Common myeloid progenitor, CD34-positive (primary cell): ENCODE results near the gene PID1.

ENCODE experiments used
- CTCF ChIA-PET: fragments of 350-600 bp; sonication (Branson Sonifier 250); formaldehyde crosslinking; loops from one replicate; lab custom pipeline; 2021; ENCODE audit warnings: antibody characterized with exemption; lab: Charles Lee
- POLR2A ChIA-PET: fragments of 350-600 bp; sonication (Branson Sonifier 250); formaldehyde crosslinking; loops from one replicate; lab custom pipeline; 2021; ENCODE audit warnings: antibody characterized with exemption; lab: Charles Lee
- DNase-seq, 3 donors: peaks; one replicate each; pipeline versions ENCODE4 v3.0.0 to v3.0.0-alpha.2; 2013
- H3K27ac ChIP-seq, 2 experiments: 1 replicate in 1 of 2; 2 replicates in 1 of 2; pipeline ENCODE4 v1.7.0; 2013; ENCODE audit warnings: inconsistent platforms in 2 of 2, low read length in 2 of 2, mild to moderate bottlenecking in 2 of 2, low read depth in 1 of 2, moderate library complexity in 1 of 2; ENCODE audit not compliant: severe bottlenecking in 2 of 2, insufficient read depth in 1 of 2, poor library complexity in 1 of 2
- H3K27me3 ChIP-seq, 5 experiments: replicated peaks in 2 of 5; 1 replicate in 3 of 5; 2 replicates in 2 of 5; pipeline versions ENCODE4 v1.6.1 to v1.7.0; 2013; ENCODE audit warnings: low read length in 4 of 5, mild to moderate bottlenecking in 2 of 5, moderate library complexity in 2 of 5, inconsistent platforms in 1 of 5; ENCODE audit not compliant: insufficient read depth in 5 of 5, control insufficient read depth in 4 of 5
- H3K36me3 ChIP-seq, 4 experiments: 1 replicate in 2 of 4; 2 replicates in 2 of 4; pipeline versions ENCODE4 v1.6.1 to v1.7.0; 2013; ENCODE audit warnings: low read length in 3 of 4, control low read depth in 1 of 4, mild to moderate bottlenecking in 1 of 4; ENCODE audit not compliant: control insufficient read depth in 4 of 4, insufficient read depth in 4 of 4
- H3K4me1 ChIP-seq, 4 experiments: 1 replicate in 3 of 4; 2 replicates in 1 of 4; pipeline versions ENCODE4 v1.6.1 to v1.7.1; 2013; ENCODE audit warnings: low read length in 3 of 4, mild to moderate bottlenecking in 3 of 4, control low read depth in 1 of 4, inconsistent platforms in 1 of 4, moderate library complexity in 1 of 4; ENCODE audit not compliant: control insufficient read depth in 4 of 4, insufficient read depth in 4 of 4; ENCODE audit errors: control extremely low read depth in 1 of 4
- H3K4me3 ChIP-seq, 7 experiments: 1 replicate in 4 of 7; 2 replicates in 3 of 7; pipeline versions ENCODE4 v1.5.1 to v1.7.0; 2013; ENCODE audit warnings: mild to moderate bottlenecking in 7 of 7, low read length in 6 of 7, moderate library complexity in 6 of 7, inconsistent platforms in 2 of 7, low read depth in 2 of 7, control low read depth in 1 of 7; ENCODE audit not compliant: insufficient read depth in 4 of 7, control insufficient read depth in 1 of 7; ENCODE audit errors: extremely low read depth in 1 of 7
- H3K9me3 ChIP-seq, 5 experiments: 1 replicate in 4 of 5; 2 replicates in 1 of 5; pipeline versions ENCODE4 v1.6.1 to v1.7.1; 2013; ENCODE audit warnings: low read length in 4 of 5, mild to moderate bottlenecking in 2 of 5, inconsistent platforms in 1 of 5, low read depth in 1 of 5, moderate library complexity in 1 of 5; ENCODE audit not compliant: control insufficient read depth in 4 of 5, insufficient read depth in 2 of 5; ENCODE audit errors: control extremely low read depth in 1 of 5
- WGBS: methylation state at CpG from one replicate; pipeline ENCODE4 v1.1.5; 2013; ENCODE audit not compliant: insufficient coverage; 5-methylcytosine and 5-hydroxymethylcytosine counted together

PID1 gene

GRCh38 chr2:229027353-229028105 is 243.6 kb downstream of the PID1 start:
- H3K27ac ChIP-seq = no peak overlapping the region
- H3K27me3 ChIP-seq = no peaks in the 10 kb centered on the region
- no peak for DNase-seq
- ChIA-PET POLR2A (no interaction called here), CTCF (no interaction called here)
- H3K4me3 ChIP-seq = no peak overlapping the region
- WGBS = 87% methylated on average over 12 of the region's 12 CpGs
- no peaks in the 10 kb centered on the region for H3K4me1 ChIP-seq
- H3K9me3 ChIP-seq = no peaks in the 10 kb centered on the region
- H3K36me3 ChIP-seq = no peaks in the 10 kb centered on the region

GRCh38 chr2:229025653-229026052 is 245.4 kb downstream of the PID1 start:
- ChIA-PET POLR2A (no interaction called here), CTCF (no interaction called here)
- DNase-seq = no peak
- 98% methylated on average over 20 of the region's 20 CpGs for WGBS
- H3K27me3 ChIP-seq = no peaks in the 10 kb centered on the region
- no peak overlapping the region for H3K4me3 ChIP-seq
- no peaks in the 10 kb centered on the region for H3K36me3 ChIP-seq
- H3K9me3 ChIP-seq = no peaks in the 10 kb centered on the region
- no peaks in the 10 kb centered on the region for H3K4me1 ChIP-seq
- H3K27ac ChIP-seq = no peak overlapping the region

- WGBS = no CpG with 5 or more reads among the region's 1 CpG
- Histone ChIP-seq H3K27me3 (no peaks in the 10 kb centered on the region), H3K4me1 (no peaks in the 10 kb centered on the region), H3K27ac (no peak overlapping the region), H3K9me3 (no peaks in the 10 kb centered on the region), H3K4me3 (no peak overlapping the region), H3K36me3 (no peaks in the 10 kb centered on the region)
- DNase-seq = no peak
- CTCF ChIA-PET = no interaction called here
- POLR2A ChIA-PET = no interaction called here
These were observed 248.4 kb downstream of the PID1 start for GRCh38 chr2:229022652-229023051.

GRCh38 chr2:229022071-229022470 is 249.0 kb downstream of the PID1 start:
- Histone ChIP-seq H3K27ac (no peak overlapping the region), H3K27me3 (no peaks in the 10 kb centered on the region), H3K4me1 (no peaks in the 10 kb centered on the region), H3K9me3 (no peaks in the 10 kb centered on the region), H3K4me3 (no peak overlapping the region), H3K36me3 (no peaks in the 10 kb centered on the region)
- ChIA-PET CTCF (no interaction called here), POLR2A (no interaction called here)
- 100% methylated on average over 1 of the region's 5 CpGs for whole genome bisulfite sequencing
- no peak for DNase-seq

GRCh38 chr2:229009816-229010215 is 261.3 kb downstream of the PID1 start:
- POLR2A ChIA-PET = no interaction called here
- H3K4me1 ChIP-seq = no peaks in the 10 kb centered on the region
- no peak for DNase-seq
- 80% methylated on average over 1 of the region's 1 CpG for WGBS
- H3K27ac ChIP-seq = no peak overlapping the region
- no peaks in the 10 kb centered on the region for H3K36me3 ChIP-seq
- H3K9me3 ChIP-seq = no peaks in the 10 kb centered on the region
- no peaks in the 10 kb centered on the region for H3K27me3 ChIP-seq
- CTCF ChIA-PET = no interaction called here
- H3K4me3 ChIP-seq = no peak overlapping the region

- CTCF ChIA-PET = no interaction called here
- Histone ChIP-seq H3K9me3 (peaks cover 0 to 10% (median 4%) of the 10 kb centered on the region in 5 experiments), H3K4me1 (no peaks in the 10 kb centered on the region), H3K27ac (no peak overlapping the region), H3K27me3 (no peaks in the 10 kb centered on the region), H3K36me3 (no peaks in the 10 kb centered on the region), H3K4me3 (no peak overlapping the region)
- no peak for DNase-seq
- WGBS = 20% methylated on average over 1 of the region's 2 CpGs
- POLR2A ChIA-PET = no interaction called here
These were observed 267.8 kb downstream of the PID1 start for GRCh38 chr2:229003256-229003655.

DNA sequence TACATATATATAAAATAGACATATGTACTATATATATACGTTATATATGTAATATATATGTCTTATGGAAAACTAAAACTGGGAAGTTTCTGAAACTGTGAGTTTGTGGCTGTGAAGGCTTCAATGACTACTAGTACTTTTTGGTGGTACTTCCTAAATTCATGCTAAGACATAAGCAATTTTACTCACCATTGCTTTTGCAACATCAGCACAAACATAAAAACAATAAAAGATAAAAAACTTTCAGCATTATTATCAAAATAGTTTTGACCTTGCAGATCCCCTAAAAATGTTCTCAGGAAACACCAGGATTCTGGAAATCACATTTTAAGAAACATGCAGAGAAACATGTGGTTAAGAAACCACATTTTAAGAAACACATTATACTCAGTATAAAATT is 269.9 kb downstream of the PID1 start:
- no peaks in the 10 kb centered on the region for H3K36me3 ChIP-seq
- POLR2A ChIA-PET = no interaction called here
- no peak overlapping the region for H3K4me3 ChIP-seq
- H3K4me1 ChIP-seq = no peaks in the 10 kb centered on the region
- DNase-seq = no peak
- CTCF ChIA-PET = no interaction called here
- H3K27ac ChIP-seq = no peak overlapping the region
- H3K9me3 ChIP-seq = peaks cover 0 to 10% (median 4%) of the 10 kb centered on the region in 5 experiments
- no peaks in the 10 kb centered on the region for H3K27me3 ChIP-seq
- no CpG with 5 or more reads among the region's 1 CpG for WGBS
